Liver (tissue), 9 donors: ENCODE results near the gene ENGASE. TPM values are rescaled to one million over a fixed set of nuclear protein-coding genes. Genes with fewer than 3 reads are reported as not detected.

Source experiments
- DNase-seq: peaks from one replicate; pipeline ENCODE4 v3.0.0-alpha.2; 2017; ENCODE audit warnings: low spot score
- H3K27ac ChIP-seq, 2 donors: one replicate each; pipeline ENCODE4 v1.7.0; 2013; ENCODE audit warnings: inconsistent platforms in 2 of 2, low read length in 2 of 2, control low read depth in 1 of 2, low read depth in 1 of 2, mild to moderate bottlenecking in 1 of 2
- H3K27me3 ChIP-seq, 4 donors: one replicate each; pipeline versions ENCODE4 v1.6.1 to v1.7.0; 2013; ENCODE audit warnings: low read length in 3 of 4, inconsistent platforms in 1 of 4, mild to moderate bottlenecking in 1 of 4, moderate library complexity in 1 of 4; ENCODE audit not compliant: control insufficient read depth in 4 of 4, insufficient read depth in 4 of 4
- H3K36me3 ChIP-seq, 4 donors: one replicate each; pipeline versions ENCODE4 v1.6.1 to v1.7.0; 2013; ENCODE audit warnings: low read length in 3 of 4, mild to moderate bottlenecking in 3 of 4, low read depth in 1 of 4, moderate library complexity in 1 of 4; ENCODE audit not compliant: control insufficient read depth in 4 of 4, insufficient read depth in 3 of 4
- H3K4me1 ChIP-seq, 4 donors: one replicate each; pipeline versions ENCODE4 v1.6.1 to v1.7.0; 2013; ENCODE audit warnings: low read length in 3 of 4, mild to moderate bottlenecking in 3 of 4, moderate library complexity in 1 of 4; ENCODE audit not compliant: control insufficient read depth in 4 of 4, insufficient read depth in 4 of 4
- H3K4me3 ChIP-seq, 3 donors: one replicate each; pipeline versions ENCODE4 v1.6.1 to v1.7.0; 2013; ENCODE audit warnings: low read length in 3 of 3, control low read depth in 1 of 3, low read depth in 1 of 3, mild to moderate bottlenecking in 1 of 3
- H3K9ac ChIP-seq, 2 donors: one replicate each; pipeline ENCODE4 v1.7.0; 2013; ENCODE audit warnings: low read length in 2 of 2, mild to moderate bottlenecking in 2 of 2, moderate library complexity in 2 of 2, control low read depth in 1 of 2, low read depth in 1 of 2
- H3K9me3 ChIP-seq, 4 donors: one replicate each; pipeline versions ENCODE4 v1.6.1 to v1.7.0; 2013; ENCODE audit warnings: low read length in 3 of 4; ENCODE audit not compliant: control insufficient read depth in 4 of 4
- ATF3 ChIP-seq: IDR thresholded peaks from 2 replicates; pipeline ENCODE4 v1.6.1; 2016; ENCODE audit warnings: antibody characterized with exemption
- CTCF ChIP-seq: fragments of 150-350 bp; IDR thresholded peaks from 2 replicates; pipeline ENCODE4 v1.5.1; 2017; ENCODE audit warnings: improper control_type of control experiment, low read depth, low read length; ENCODE audit not compliant: missing input control
- EGR1 ChIP-seq, 2 donors: IDR thresholded peaks; 2 replicates each; pipeline ENCODE4 v1.6.1; 2016 to 2018; ENCODE audit warnings: antibody characterized with exemption in 2 of 2, low read depth in 2 of 2
- FOXA1 ChIP-seq: IDR thresholded peaks from 2 replicates; pipeline ENCODE4 v1.6.1; 2016; ENCODE audit warnings: antibody characterized with exemption
- FOXA2 ChIP-seq: IDR thresholded peaks from 2 replicates; pipeline ENCODE4 v1.6.1; 2016; ENCODE audit warnings: antibody characterized with exemption
- GABPA ChIP-seq, 2 donors: IDR thresholded peaks in 1 of 2; conservative IDR thresholded peaks in 1 of 2; 2 replicates each; pipeline ENCODE4 v1.6.1; 2016; ENCODE audit warnings: antibody characterized with exemption in 2 of 2, mild to moderate bottlenecking in 1 of 2, moderate library complexity in 1 of 2
- HNF4A ChIP-seq, 2 donors: conservative IDR thresholded peaks; 2 replicates each; pipeline ENCODE4 v1.6.1; 2016; ENCODE audit warnings: antibody characterized with exemption in 2 of 2, mild to moderate bottlenecking in 2 of 2
- HNF4G ChIP-seq: IDR thresholded peaks from 2 replicates; pipeline ENCODE4 v1.6.1; 2016; ENCODE audit warnings: antibody characterized with exemption
- JUND ChIP-seq, 2 donors: IDR thresholded peaks; 2 replicates each; pipeline ENCODE4 v1.6.1; 2016; ENCODE audit warnings: antibody characterized with exemption in 2 of 2
- MAX ChIP-seq: IDR thresholded peaks from 2 replicates; pipeline ENCODE4 v1.6.1; 2016; ENCODE audit warnings: antibody characterized with exemption
- NR2F2 ChIP-seq: IDR thresholded peaks from 2 replicates; pipeline ENCODE4 v1.6.1; 2016; ENCODE audit warnings: antibody characterized with exemption
- RAD21 ChIP-seq, 2 donors: IDR thresholded peaks; 2 replicates each; pipeline ENCODE4 v1.6.1; 2016; ENCODE audit warnings: antibody characterized with exemption in 2 of 2, mild to moderate bottlenecking in 2 of 2
- REST ChIP-seq: IDR thresholded peaks from 2 replicates; pipeline ENCODE4 v1.6.1; 2016; ENCODE audit warnings: antibody characterized with exemption, mild to moderate bottlenecking
- RXRA ChIP-seq, 2 donors: IDR thresholded peaks; 2 replicates each; pipeline ENCODE4 v1.6.1; 2017 to 2018; ENCODE audit warnings: antibody characterized with exemption in 2 of 2, mild to moderate bottlenecking in 1 of 2
- SP1 ChIP-seq: IDR thresholded peaks from 2 replicates; pipeline ENCODE4 v1.6.1; 2018; ENCODE audit warnings: antibody characterized with exemption, mild to moderate bottlenecking
- TAF1 ChIP-seq: conservative IDR thresholded peaks from 2 replicates; pipeline ENCODE4 v1.6.1; 2016; ENCODE audit warnings: antibody characterized with exemption, mild to moderate bottlenecking
- YY1 ChIP-seq: IDR thresholded peaks from 2 replicates; pipeline ENCODE4 v1.6.1; 2016; ENCODE audit warnings: antibody characterized with exemption, mild to moderate bottlenecking
- ZBTB33 ChIP-seq: IDR thresholded peaks from 2 replicates; pipeline ENCODE4 v1.6.1; 2016; ENCODE audit warnings: antibody characterized with exemption
- WGBS: extraction: QIAGEN DNeasy Blood & Tissue Kit; methylation state at CpG from one replicate; pipeline ENCODE4 v1.1.7; 2013; 5-methylcytosine and 5-hydroxymethylcytosine counted together
- polyA plus RNA-seq, 2 donors: library from polyadenylated mRNA; stranded (reverse) in 1 of 2; unstranded in 1 of 2; fragments of 200-250 nt in 1 of 2; fragments of >200 nt in 1 of 2; fragmentation: Nextera tagmentation in 1 of 2; extraction: Ambion mirVana in 1 of 2; gene quantifications; one replicate each; pipeline versions ENCODE4 v1.2.1 to v1.2.3, GENCODE V29; 2013 to 2015
- total RNA-seq, 2 donors: library from RNA; depleted of rRNA; stranded (reverse); fragments of >200 nt; gene quantifications; one replicate each; pipeline ENCODE4 v1.2.3, GENCODE V29; 2014
- donor health status: healthy.
- donor health status: healthy.
- donor health status: healthy.
- donor health status: healthy.
- donor health status: healthy.

The ENGASE gene
- total and polyA plus RNA-seq, 4 donors = 5.2 to 33.6 (median 7.8) TPM

GRCh38 chr17:79062691-79063090, 11.9 kb upstream of the ENGASE start:
- H3K4me3 ChIP-seq = no peak overlapping the region
- H3K9ac ChIP-seq = no peak overlapping the region
- 87% methylated on average over 7 of the region's 7 CpGs for WGBS
- TF ChIP-seq YY1 (no peak), NR2F2 (no peak), HNF4G (no peak), HNF4A (conservative IDR thresholded peaks at IDR 0.05) (no peak), RAD21 (IDR thresholded peaks at IDR 0.05) (no peak), ZBTB33 (no peak), TAF1 (no peak), GABPA (IDR thresholded peaks at IDR 0.05 in 1 of 2, conservative IDR thresholded peaks at IDR 0.05 in 1 of 2) (no peak), EGR1 (IDR thresholded peaks at IDR 0.05; ENCODE audit: low read depth in 2 of 2) (no peak)
- no peaks in the 10 kb centered on the region for H3K36me3 ChIP-seq
- no peaks in the 10 kb centered on the region for H3K27me3 ChIP-seq
- no peaks in the 10 kb centered on the region for H3K4me1 ChIP-seq
- no peak for DNase-seq
- no peaks in the 10 kb centered on the region for H3K9me3 ChIP-seq
- H3K27ac ChIP-seq = no peak overlapping the region

- no peak overlapping the region for H3K27ac ChIP-seq
- 77% methylated on average over 4 of the region's 4 CpGs for WGBS
- no peak for TF ChIP-seq SP1
- no peak for TF ChIP-seq FOXA2
- TF ChIP-seq REST = no peak
- TF ChIP-seq YY1 = no peak
- no peak for TF ChIP-seq FOXA1
- TF ChIP-seq JUND (IDR thresholded peaks at IDR 0.05) = no peak
- TF ChIP-seq GABPA (IDR thresholded peaks at IDR 0.05 in 1 of 2, conservative IDR thresholded peaks at IDR 0.05 in 1 of 2) = no peak
- TF ChIP-seq NR2F2 = no peak
- TF ChIP-seq EGR1 (IDR thresholded peaks at IDR 0.05; ENCODE audit: low read depth in 2 of 2) = no peak
- DNase-seq = no peak
- no peaks in the 10 kb centered on the region for H3K27me3 ChIP-seq
- no peak overlapping the region for H3K9ac ChIP-seq
- H3K4me3 ChIP-seq = no peak overlapping the region
- H3K4me1 ChIP-seq = no peaks in the 10 kb centered on the region
- no peaks in the 10 kb centered on the region for H3K9me3 ChIP-seq
- H3K36me3 ChIP-seq = no peaks in the 10 kb centered on the region
Measured at GRCh38 chr17:79064026-79064425, 10.6 kb upstream of the ENGASE start.

- H3K27me3 ChIP-seq = no peaks in the 10 kb centered on the region
- H3K4me1 ChIP-seq = no peaks in the 10 kb centered on the region
- TF ChIP-seq JUND (IDR thresholded peaks at IDR 0.05) = no peak
- no peak for TF ChIP-seq GABPA (IDR thresholded peaks at IDR 0.05 in 1 of 2, conservative IDR thresholded peaks at IDR 0.05 in 1 of 2)
- TF ChIP-seq RXRA (IDR thresholded peaks at IDR 0.05) = no peak
- no peak for TF ChIP-seq EGR1 (IDR thresholded peaks at IDR 0.05; ENCODE audit: low read depth in 2 of 2)
- TF ChIP-seq HNF4G = no peak
- TF ChIP-seq YY1 = no peak
- TF ChIP-seq CTCF = peak; percentile 57
- no peak for TF ChIP-seq FOXA1
- no peak for TF ChIP-seq ATF3
- TF ChIP-seq RAD21 (IDR thresholded peaks at IDR 0.05) = peak; percentile 70 to 75
- no peak for TF ChIP-seq MAX
- 38% methylated on average over 10 of the region's 10 CpGs for WGBS
- H3K4me3 ChIP-seq = no peak overlapping the region
- no peaks in the 10 kb centered on the region for H3K36me3 ChIP-seq
- H3K27ac ChIP-seq = no peak overlapping the region
- H3K9me3 ChIP-seq = no peaks in the 10 kb centered on the region
- H3K9ac ChIP-seq = no peak overlapping the region
- DNase-seq = no peak
Measured at GRCh38 chr17:79065105-79065670, 9.4 kb upstream of the ENGASE start.
